Upper lobe of right lung (tissue), 1 donor: Measurements from ENCODE around the gene TBC1D22B. TPM values are rescaled to one million over a fixed set of nuclear protein-coding genes. Genes with fewer than 3 reads are reported as not detected.

ENCODE experiments used
- ATAC-seq: fragments of 200-7000 bp; cut with Tn5 transposase; one replicate; pipeline ENCODE4 v1.9.1; 2020; ENCODE audit warnings: mild to moderate bottlenecking, moderate library complexity
- DNase-seq: peaks from one replicate; pipeline ENCODE4 v3.0.0-alpha.2; 2020
- H3K27ac ChIP-seq: fragments of 200-600 bp; one replicate; pipeline ENCODE4 v1.8.0; 2022
- H3K27me3 ChIP-seq: fragments of 200-600 bp; one replicate; pipeline ENCODE4 v1.8.0; 2022; ENCODE audit warnings: mild to moderate bottlenecking
- H3K36me3 ChIP-seq: fragments of 200-600 bp; one replicate; pipeline ENCODE4 v1.8.0; 2022
- H3K4me1 ChIP-seq: fragments of 200-600 bp; one replicate; pipeline ENCODE4 v1.8.0; 2022
- H3K4me3 ChIP-seq: fragments of 200-600 bp; one replicate; pipeline ENCODE4 v1.8.0; 2022; ENCODE audit warnings: mild to moderate bottlenecking
- H3K9me3 ChIP-seq: fragments of 200-600 bp; one replicate; pipeline ENCODE4 v1.8.0; 2022
- CTCF ChIP-seq: fragments of 200-600 bp; IDR thresholded peaks from one replicate; pipeline ENCODE4 v1.8.0; 2022; ENCODE audit warnings: antibody characterized with exemption
- intact Hi-C: fragments of 100-400 bp; cut with DNase I; formaldehyde crosslinking; loops from one replicate; pipeline ENCODE4 v1.11.0; 2022
- total RNA-seq: library from RNA; stranded (reverse); fragmentation: NEBNext Ultra II Directional; extraction: Animal tissue kit (Norgen Biotek cat#: 25700); gene quantifications from one replicate; pipeline ENCODE4 v1.2.1, GENCODE V29; 2021
- donor health status: DM: no; HTN: yes; CAD: no; lungs with severe emphysema.

TBC1D22B gene
- total RNA-seq, 1 donor from 2014 or later: 12.4 TPM

GRCh38 chr6:37236921-37237320 lies 20.7 kb upstream of the TBC1D22B start:
- TF ChIP-seq CTCF: no peak
- Histone ChIP-seq H3K27me3 (no peaks in the 10 kb centered on the region), H3K9me3 (no peaks in the 10 kb centered on the region), H3K27ac (no peak overlapping the region), H3K36me3 (no peaks in the 10 kb centered on the region), H3K4me3 (no peak overlapping the region), H3K4me1 (peaks cover 12% of the 10 kb centered on the region)
- intact Hi-C loops: no loop called here
- no peak for DNase-seq
- no peak for ATAC-seq

- no peak overlapping the region for H3K4me3 ChIP-seq
- DNase-seq (no peak), ATAC-seq (no peak)
- no peaks in the 10 kb centered on the region for H3K36me3 ChIP-seq
- peaks cover 21% of the 10 kb centered on the region for H3K4me1 ChIP-seq
- TF ChIP-seq CTCF: no peak
- no peaks in the 10 kb centered on the region for H3K9me3 ChIP-seq
- H3K27ac ChIP-seq: no peak overlapping the region
- intact Hi-C loops: no loop called here
- H3K27me3 ChIP-seq: no peaks in the 10 kb centered on the region
Observed at GRCh38 chr6:37237789-37238188, 19.8 kb upstream of the TBC1D22B start.

GRCh38 chr6:37238381-37238780 lies 19.2 kb upstream of the TBC1D22B start:
- ATAC-seq: no peak
- Histone ChIP-seq H3K36me3 (no peaks in the 10 kb centered on the region), H3K9me3 (no peaks in the 10 kb centered on the region), H3K4me3 (no peak overlapping the region), H3K27ac (no peak overlapping the region), H3K4me1 (peaks cover 24% of the 10 kb centered on the region), H3K27me3 (no peaks in the 10 kb centered on the region)
- TF ChIP-seq CTCF: no peak
- intact Hi-C loops: no loop called here
- no peak for DNase-seq

GRCh38 chr6:37239526-37239925 lies 18.0 kb upstream of the TBC1D22B start:
- ATAC-seq (no peak), DNase-seq (no peak)
- Histone ChIP-seq H3K4me3 (no peak overlapping the region), H3K36me3 (no peaks in the 10 kb centered on the region), H3K4me1 (peaks cover 36% of the 10 kb centered on the region), H3K27ac (no peak overlapping the region), H3K9me3 (no peaks in the 10 kb centered on the region), H3K27me3 (no peaks in the 10 kb centered on the region)
- intact Hi-C loops: no loop called here
- TF ChIP-seq CTCF: no peak

- intact Hi-C loops: no loop called here
- Histone ChIP-seq H3K9me3 (no peaks in the 10 kb centered on the region), H3K4me3 (no peak overlapping the region), H3K27me3 (no peaks in the 10 kb centered on the region), H3K27ac (no peak overlapping the region), H3K36me3 (no peaks in the 10 kb centered on the region), H3K4me1 (peaks cover 39% of the 10 kb centered on the region)
- TF ChIP-seq CTCF: no peak
- peak; percentile 50 for ATAC-seq
- DNase-seq: peak; percentile 78
Observed at GRCh38 chr6:37239950-37240713, 17.4 kb upstream of the TBC1D22B start.

GRCh38 chr6:37241131-37241530 lies 16.4 kb upstream of the TBC1D22B start:
- intact Hi-C loops: no loop called here

More at GRCh38 chr6:37241131-37241530, 16.4 kb upstream of the TBC1D22B start:
- no peaks in the 10 kb centered on the region for H3K36me3 ChIP-seq
- no peaks in the 10 kb centered on the region for H3K9me3 ChIP-seq
- ATAC-seq (no peak), DNase-seq (no peak)
- no peak for TF ChIP-seq CTCF
- no peaks in the 10 kb centered on the region for H3K27me3 ChIP-seq
- peaks cover 42% of the 10 kb centered on the region for H3K4me1 ChIP-seq
- H3K4me3 ChIP-seq: no peak overlapping the region
- no peak overlapping the region for H3K27ac ChIP-seq
